SU-DHL-6 (cell line): ENCODE data around the gene SMARCC2.

Source experiments
- H2AFZ ChIP-seq: fragments of 200-600 bp; sonication (generic); 2 replicates; pipeline ENCODE4 v1.6.1; 2014; ENCODE audit warnings: low read depth, mild to moderate bottlenecking, moderate library complexity, mixed read lengths, antibody characterized with exemption, low read length; ENCODE audit not compliant: severe bottlenecking
- H3F3A ChIP-seq: fragments of 200-600 bp; shearing (Covaris generic); 2 replicates; pipeline ENCODE4 v1.6.0; 2016; ENCODE audit warnings: antibody characterized with exemption, mild to moderate bottlenecking; ENCODE audit not compliant: insufficient read depth
- H3K27ac ChIP-seq: fragments of 200-600 bp; sonication (generic); 2 replicates; pipeline ENCODE4 v1.5.1; 2016; ENCODE audit warnings: low read depth, mild to moderate bottlenecking, low read length, moderate library complexity, mixed read lengths
- H3K27me3 ChIP-seq: fragments of 200-600 bp; sonication (generic), shearing (Covaris generic); 2 replicates; pipeline ENCODE4 v1.6.0; 2014; ENCODE audit warnings: mild to moderate bottlenecking, low read length
- H3K36me3 ChIP-seq: fragments of 200-600 bp; sonication (generic); 2 replicates; pipeline ENCODE4 v1.6.1; 2014; ENCODE audit warnings: mild to moderate bottlenecking, low read length, mixed read lengths
- H3K4me2 ChIP-seq: fragments of 300-600, 200-600 bp; shearing (Covaris generic), sonication (generic); 2 replicates; pipeline ENCODE4 v1.6.0; 2014; ENCODE audit warnings: low read length, low read depth, mild to moderate bottlenecking; ENCODE audit not compliant: poor library complexity, severe bottlenecking
- H3K4me3 ChIP-seq: fragments of 200-600 bp; sonication (generic); 2 replicates; pipeline ENCODE4 v1.5.1; 2014; ENCODE audit warnings: antibody characterized with exemption, low read length, mild to moderate bottlenecking, mixed read lengths; ENCODE audit not compliant: insufficient read depth, poor library complexity, severe bottlenecking
- H3K79me2 ChIP-seq: fragments of 200-600 bp; sonication (generic); 2 replicates; pipeline ENCODE4 v1.6.1; 2014; ENCODE audit warnings: mild to moderate bottlenecking, low read length, moderate library complexity; ENCODE audit not compliant: insufficient read depth
- H3K9ac ChIP-seq: fragments of 200-600 bp; sonication (generic); 2 replicates; pipeline ENCODE4 v1.7.0; 2014; ENCODE audit warnings: mild to moderate bottlenecking, low read length
- H3K9me2 ChIP-seq: fragments of 200-600 bp; sonication (generic); replicated peaks from 2 replicates; pipeline ENCODE4 v1.6.1; 2014; ENCODE audit warnings: low read length; ENCODE audit not compliant: insufficient read depth
- H3K9me3 ChIP-seq: fragments of 200-600 bp; sonication (generic); 2 replicates; pipeline ENCODE4 v1.6.1; 2014; ENCODE audit warnings: low read length, mixed read lengths; ENCODE audit not compliant: insufficient read depth
- H4K20me1 ChIP-seq: fragments of 200-600 bp; sonication (generic); 2 replicates; pipeline ENCODE4 v1.6.1; 2014; ENCODE audit warnings: low read depth, mild to moderate bottlenecking, antibody characterized with exemption, low read length, moderate library complexity, mixed read lengths
- EZH2phosphoT487 ChIP-seq: fragments of 200-600 bp; sonication (generic), shearing (Covaris generic); conservative IDR thresholded peaks from 2 replicates; pipeline ENCODE4 v1.6.1; 2018; ENCODE audit warnings: mild to moderate bottlenecking, antibody characterized with exemption, low read length, moderate library complexity, mixed read lengths
- TF ChIP-seq, protein P1 (sequence below): fragments of 200-600 bp; sonication (generic); IDR thresholded peaks from one replicate; pipeline ENCODE4 v1.5.1; 2017; ENCODE audit warnings: antibody characterized with exemption, mild to moderate bottlenecking, low read length, moderate library complexity; ENCODE audit not compliant: insufficient read depth, poor library complexity, severe bottlenecking

The SMARCC2 gene

DNA sequence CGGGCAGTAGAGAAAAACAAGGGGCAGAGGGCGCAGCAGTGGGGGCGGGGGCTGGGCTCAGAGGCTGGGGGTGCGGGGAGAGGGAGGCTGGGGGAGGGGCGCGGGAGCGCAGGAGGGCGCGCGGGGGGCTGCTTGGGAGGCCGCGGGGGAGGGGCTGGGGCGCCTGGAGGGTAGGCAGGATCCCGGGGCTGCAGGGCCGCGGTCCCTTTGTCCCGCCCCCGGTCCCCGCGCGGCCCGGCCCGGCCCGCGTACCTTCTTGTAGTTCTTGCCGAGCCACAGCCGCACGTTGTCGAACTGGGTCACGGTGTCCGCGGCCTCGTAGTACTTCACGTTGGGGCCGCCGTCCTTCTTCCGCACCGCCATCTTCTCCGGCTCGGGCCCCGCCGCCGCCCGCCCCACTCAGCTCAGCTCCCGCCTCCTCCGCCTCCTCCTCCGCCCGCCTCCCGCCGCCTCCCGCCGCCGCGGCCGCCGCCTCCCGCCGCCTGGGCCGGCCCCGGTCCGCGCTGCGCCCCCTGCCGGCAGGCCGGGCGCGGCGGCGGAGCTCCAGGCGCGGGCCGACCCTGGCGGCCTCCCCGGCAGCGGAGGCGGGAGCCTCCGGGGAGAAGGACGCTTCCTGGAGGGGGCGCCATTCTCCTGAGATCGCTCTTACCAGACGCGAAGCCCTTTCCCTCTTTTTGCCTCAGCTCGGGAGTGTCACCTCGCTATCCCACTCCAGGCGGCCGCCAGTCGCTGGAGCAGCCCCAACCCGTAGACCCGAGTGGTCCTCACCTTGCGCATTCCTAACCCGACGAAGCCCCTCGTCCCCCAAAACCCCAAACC, at the start of gene SMARCC2:
TSS of gene SMARCC2 (minus strand) at position 385 of the 819 bp plus-strand sequence. CDS start at position 363, 22 bp downstream.
- H3K36me3 ChIP-seq: peaks cover 4% of the 10 kb centered on the region
- TF ChIP-seq EZH2phosphoT487: no peak
- TF ChIP-seq, protein P1, sequence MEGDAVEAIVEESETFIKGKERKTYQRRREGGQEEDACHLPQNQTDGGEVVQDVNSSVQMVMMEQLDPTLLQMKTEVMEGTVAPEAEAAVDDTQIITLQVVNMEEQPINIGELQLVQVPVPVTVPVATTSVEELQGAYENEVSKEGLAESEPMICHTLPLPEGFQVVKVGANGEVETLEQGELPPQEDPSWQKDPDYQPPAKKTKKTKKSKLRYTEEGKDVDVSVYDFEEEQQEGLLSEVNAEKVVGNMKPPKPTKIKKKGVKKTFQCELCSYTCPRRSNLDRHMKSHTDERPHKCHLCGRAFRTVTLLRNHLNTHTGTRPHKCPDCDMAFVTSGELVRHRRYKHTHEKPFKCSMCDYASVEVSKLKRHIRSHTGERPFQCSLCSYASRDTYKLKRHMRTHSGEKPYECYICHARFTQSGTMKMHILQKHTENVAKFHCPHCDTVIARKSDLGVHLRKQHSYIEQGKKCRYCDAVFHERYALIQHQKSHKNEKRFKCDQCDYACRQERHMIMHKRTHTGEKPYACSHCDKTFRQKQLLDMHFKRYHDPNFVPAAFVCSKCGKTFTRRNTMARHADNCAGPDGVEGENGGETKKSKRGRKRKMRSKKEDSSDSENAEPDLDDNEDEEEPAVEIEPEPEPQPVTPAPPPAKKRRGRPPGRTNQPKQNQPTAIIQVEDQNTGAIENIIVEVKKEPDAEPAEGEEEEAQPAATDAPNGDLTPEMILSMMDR: peak; percentile 44
- H3K27me3 ChIP-seq: no peaks in the 10 kb centered on the region
- peak within 1 kb of the TSS; percentile 97 for H3K4me3 ChIP-seq
- H3K27ac ChIP-seq: peak within 1 kb of the TSS; percentile 67
- H3K4me2 ChIP-seq: peak within 1 kb of the TSS; percentile 81
- peaks cover 25% of the 10 kb centered on the region for H3K79me2 ChIP-seq
- H3K9me3 ChIP-seq: no peaks in the 10 kb centered on the region
- H4K20me1 ChIP-seq: no peaks in the 10 kb centered on the region
- H2AFZ ChIP-seq: peak within 1 kb of the TSS; percentile 92
- H3K9me2 ChIP-seq: no peaks in the 10 kb centered on the region
- peaks cover 20% of the 10 kb centered on the region for H3F3A ChIP-seq
- peak within 1 kb of the TSS; percentile 92 for H3K9ac ChIP-seq

DNA sequence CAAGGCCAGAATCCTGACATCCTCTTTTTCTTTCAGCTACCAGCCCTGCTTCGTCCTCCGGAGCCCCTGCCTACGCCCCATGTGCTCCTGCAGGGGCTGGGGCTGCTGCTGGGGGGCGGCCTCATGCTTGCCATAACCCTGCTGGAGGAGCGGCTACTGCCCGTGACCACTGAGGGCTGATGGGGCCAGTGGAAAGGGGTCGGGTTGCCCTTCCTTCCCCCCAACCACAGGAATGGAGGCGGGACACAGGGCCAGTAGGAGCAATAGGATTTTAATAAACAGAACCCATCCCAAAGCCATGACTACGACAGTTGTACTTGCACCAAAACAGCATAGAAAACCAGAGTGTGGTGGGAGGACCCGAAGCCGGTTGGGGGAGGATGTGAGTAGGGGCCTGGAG, 48.3 kb upstream of the SMARCC2 start:
- Histone ChIP-seq H2AFZ (no peak overlapping the region), H4K20me1 (no peaks in the 10 kb centered on the region), H3K9me2 (no peaks in the 10 kb centered on the region), H3K36me3 (no peaks in the 10 kb centered on the region), H3K9me3 (no peaks in the 10 kb centered on the region), H3K27ac (no peak overlapping the region), H3F3A (peaks cover 6% of the 10 kb centered on the region; the same call in 1 of the 2 replicates), H3K79me2 (no peaks in the 10 kb centered on the region), H3K4me3 (no peak overlapping the region), H3K9ac (no peak overlapping the region), H3K27me3 (no peaks in the 10 kb centered on the region), H3K4me2 (no peak overlapping the region)
- no peak for TF ChIP-seq EZH2phosphoT487
- TF ChIP-seq, protein P1: no peak

DNA sequence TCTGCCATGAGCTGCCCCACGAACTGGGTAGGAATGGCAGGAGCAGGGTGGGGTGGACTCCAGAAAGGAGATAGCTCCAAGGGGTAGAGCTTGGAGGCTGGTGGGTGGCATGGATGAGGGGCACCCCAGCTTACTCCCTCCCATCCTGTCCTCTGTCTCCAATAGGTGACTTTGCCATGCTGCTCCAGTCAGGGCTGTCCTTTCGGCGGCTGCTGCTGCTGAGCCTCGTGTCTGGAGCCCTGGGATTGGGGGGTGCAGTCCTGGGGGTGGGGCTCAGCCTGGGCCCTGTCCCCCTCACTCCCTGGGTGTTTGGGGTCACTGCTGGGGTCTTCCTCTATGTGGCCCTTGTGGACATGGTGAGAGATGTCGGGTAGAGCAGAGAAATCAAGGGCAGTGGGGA, 47.7 kb upstream of the SMARCC2 start:
- H3F3A ChIP-seq: peaks cover 6% of the 10 kb centered on the region; the same call in 1 of the 2 replicates
- no peaks in the 10 kb centered on the region for H3K79me2 ChIP-seq
- TF ChIP-seq, protein P1: no peak
- no peak for TF ChIP-seq EZH2phosphoT487
- H3K4me3 ChIP-seq: no peak overlapping the region
- H4K20me1 ChIP-seq: no peaks in the 10 kb centered on the region
- H3K4me2 ChIP-seq: no peak overlapping the region
- no peaks in the 10 kb centered on the region for H3K9me2 ChIP-seq
- H2AFZ ChIP-seq: no peak overlapping the region
- no peaks in the 10 kb centered on the region for H3K9me3 ChIP-seq
- H3K9ac ChIP-seq: no peak overlapping the region
- H3K27ac ChIP-seq: no peak overlapping the region
- H3K27me3 ChIP-seq: no peaks in the 10 kb centered on the region
- no peaks in the 10 kb centered on the region for H3K36me3 ChIP-seq
